Upper lobe of right lung (tissue), 1 donor: ENCODE results near the gene CCDC85C. TPM values are rescaled to one million over a fixed set of nuclear protein-coding genes. Genes with fewer than 3 reads are reported as not detected.
A peak's percentile ranks its signal among the peaks of the same experiment; 100 is the strongest.

Experiments used
- ATAC-seq: fragments of 200-7000 bp; cut with Tn5 transposase; one replicate; pipeline ENCODE4 v1.9.1; 2020; ENCODE audit warnings: mild to moderate bottlenecking, moderate library complexity
- DNase-seq: peaks from one replicate; pipeline ENCODE4 v3.0.0-alpha.2; 2020
- H3K27ac ChIP-seq: fragments of 200-600 bp; one replicate; pipeline ENCODE4 v1.8.0; 2022
- H3K27me3 ChIP-seq: fragments of 200-600 bp; one replicate; pipeline ENCODE4 v1.8.0; 2022; ENCODE audit warnings: mild to moderate bottlenecking
- H3K36me3 ChIP-seq: fragments of 200-600 bp; one replicate; pipeline ENCODE4 v1.8.0; 2022
- H3K4me1 ChIP-seq: fragments of 200-600 bp; one replicate; pipeline ENCODE4 v1.8.0; 2022
- H3K4me3 ChIP-seq: fragments of 200-600 bp; one replicate; pipeline ENCODE4 v1.8.0; 2022; ENCODE audit warnings: mild to moderate bottlenecking
- H3K9me3 ChIP-seq: fragments of 200-600 bp; one replicate; pipeline ENCODE4 v1.8.0; 2022
- CTCF ChIP-seq: fragments of 200-600 bp; IDR thresholded peaks from one replicate; pipeline ENCODE4 v1.8.0; 2022; ENCODE audit warnings: antibody characterized with exemption
- intact Hi-C: fragments of 100-400 bp; cut with DNase I; formaldehyde crosslinking; loops from one replicate; pipeline ENCODE4 v1.11.0; 2022
- total RNA-seq: library from RNA; stranded (reverse); fragmentation: NEBNext Ultra II Directional; extraction: Animal tissue kit (Norgen Biotek cat#: 25700); gene quantifications from one replicate; pipeline ENCODE4 v1.2.1, GENCODE V29; 2021
- donor health status: DM: no; HTN: yes; CAD: no; lungs with severe emphysema.

CCDC85C gene
- total RNA-seq, 1 donor from 2014 or later = 22.6 TPM

- TF ChIP-seq CTCF = no peak
- Histone ChIP-seq H3K4me1 (peaks cover 41% of the 10 kb centered on the region), H3K4me3 (no peak overlapping the region), H3K27me3 (no peaks in the 10 kb centered on the region), H3K9me3 (no peaks in the 10 kb centered on the region), H3K36me3 (no peaks in the 10 kb centered on the region), H3K27ac (peak overlapping the region; percentile 17)
- intact Hi-C loops = no loop called here
- DNase-seq (no peak), ATAC-seq (no peak)
Observed at GRCh38 chr14:99564926-99565259, 39.1 kb downstream of the CCDC85C start.

GRCh38 chr14:99564256-99564925 is 39.6 kb downstream of the CCDC85C start:
- Histone ChIP-seq H3K4me1 (peaks cover 40% of the 10 kb centered on the region), H3K27ac (peak overlapping the region; percentile 17), H3K36me3 (no peaks in the 10 kb centered on the region), H3K27me3 (no peaks in the 10 kb centered on the region), H3K4me3 (no peak overlapping the region), H3K9me3 (no peaks in the 10 kb centered on the region)
- no peak for TF ChIP-seq CTCF
- no peak for DNase-seq
- no peak for ATAC-seq
- intact Hi-C loops = no loop called here

- H3K27me3 ChIP-seq = no peaks in the 10 kb centered on the region
- DNase-seq = no peak
- no peak overlapping the region for H3K27ac ChIP-seq
- no peaks in the 10 kb centered on the region for H3K9me3 ChIP-seq
- intact Hi-C loops = no loop called here
- H3K4me1 ChIP-seq = peaks cover 33% of the 10 kb centered on the region
- H3K4me3 ChIP-seq = no peak overlapping the region
- ATAC-seq = no peak
- no peak for TF ChIP-seq CTCF
- no peaks in the 10 kb centered on the region for H3K36me3 ChIP-seq
Observed at GRCh38 chr14:99563749-99564129, 40.3 kb downstream of the CCDC85C start.

- peak; percentile 50 for TF ChIP-seq CTCF
- no peaks in the 10 kb centered on the region for H3K9me3 ChIP-seq
- H3K27me3 ChIP-seq = no peaks in the 10 kb centered on the region
- H3K27ac ChIP-seq = no peak overlapping the region
- no peak overlapping the region for H3K4me3 ChIP-seq
- H3K4me1 ChIP-seq = peaks cover 27% of the 10 kb centered on the region
- intact Hi-C loops = no loop called here
- peak; percentile 89 for ATAC-seq
- H3K36me3 ChIP-seq = no peaks in the 10 kb centered on the region
- peak; percentile 93 for DNase-seq
Observed at GRCh38 chr14:99562856-99563748, 40.9 kb downstream of the CCDC85C start.

- ATAC-seq = no peak
- H3K36me3 ChIP-seq = no peaks in the 10 kb centered on the region
- intact Hi-C loops = no loop called here
- no peak for TF ChIP-seq CTCF
- no peak overlapping the region for H3K27ac ChIP-seq
- H3K27me3 ChIP-seq = no peaks in the 10 kb centered on the region
- H3K4me3 ChIP-seq = no peak overlapping the region
- peaks cover 27% of the 10 kb centered on the region for H3K4me1 ChIP-seq
- DNase-seq = no peak
- H3K9me3 ChIP-seq = no peaks in the 10 kb centered on the region
Observed at GRCh38 chr14:99561864-99562263, 42.1 kb downstream of the CCDC85C start.
